Chondrocyte (in vitro differentiated cells): ENCODE measurements around the gene GDAP1L1. TPM values are rescaled to one million over a fixed set of nuclear protein-coding genes. Genes with fewer than 3 reads are reported as not detected.

Experiments used
- DNase-seq: peaks from one replicate; pipeline ENCODE4 v3.0.0; 2021; ENCODE audit warnings: mixed read lengths, low spot score
- H3K27ac Mint-ChIP-seq: one replicate; pipeline ENCODE4 v1.8.0; 2021; ENCODE audit warnings: mild to moderate bottlenecking, moderate library complexity, mixed read lengths; ENCODE audit not compliant: unreplicated experiment
- H3K27me3 Mint-ChIP-seq: 2 replicates; pipeline ENCODE4 v1.8.0; 2021; ENCODE audit warnings: low read depth, mixed read lengths
- H3K36me3 Mint-ChIP-seq: 2 replicates; pipeline ENCODE4 v1.8.0; 2021; ENCODE audit warnings: low read depth, mixed read lengths
- H3K4me1 Mint-ChIP-seq: 2 replicates; pipeline ENCODE4 v1.8.0; 2021; ENCODE audit warnings: low read depth, mild to moderate bottlenecking, mixed read lengths
- H3K4me3 Mint-ChIP-seq: one replicate; pipeline ENCODE4 v1.8.0; 2021; ENCODE audit warnings: mild to moderate bottlenecking, moderate library complexity, mixed read lengths; ENCODE audit not compliant: unreplicated experiment
- H3K9me3 Mint-ChIP-seq: 2 replicates; pipeline ENCODE4 v1.8.0; 2021; ENCODE audit warnings: low read depth, mixed read lengths
- CTCF ChIP-seq: fragments of 200-600 bp; sonication (generic); IDR thresholded peaks from 2 replicates; pipeline ENCODE4 v1.5.0; 2021; ENCODE audit warnings: antibody characterized with exemption, mild to moderate bottlenecking, moderate library complexity
- long read RNA-seq: library from polyadenylated mRNA; stranded (forward); transcript quantifications from one replicate; pipeline ENCODE4 v2.0.0, GENCODE V29; 2021
- total RNA-seq: library from RNA; stranded (reverse); gene quantifications from 3 replicates; pipeline ENCODE4 v1.2.1, GENCODE V29; 2021

GDAP1L1 gene
- not detected in 3 replicates for total RNA-seq
- long read RNA-seq, result 0 reads

- H3K27ac Mint-ChIP-seq, result no peak within 1 kb of the TSS
- peaks cover 12% of the 10 kb centered on the region for H3K27me3 Mint-ChIP-seq
- no peak for DNase-seq
- H3K36me3 Mint-ChIP-seq, result no peaks in the 10 kb centered on the region
- peaks cover 11% of the 10 kb centered on the region for H3K4me1 Mint-ChIP-seq
- no peak for TF ChIP-seq CTCF
- peak within 1 kb of the TSS; percentile 46 for H3K4me3 Mint-ChIP-seq
- H3K9me3 Mint-ChIP-seq, result no peaks in the 10 kb centered on the region
Observed at GRCh38 chr20:44247131-44247571, at the start of gene GDAP1L1. Gene GDAP1L1 (plus strand): TSS chr20:44247308. CDS start chr20:44247335, 27 bp downstream.

- peaks cover 42% of the 10 kb centered on the region for H3K4me1 Mint-ChIP-seq
Observed at GRCh38 chr20:44198872-44199271, 48.2 kb upstream of the GDAP1L1 start.

GRCh38 chr20:44199877-44200276 lies 47.2 kb upstream of the GDAP1L1 start:
- peak overlapping the region; percentile 69 for H3K27ac Mint-ChIP-seq

More at GRCh38 chr20:44198872-44199271, 48.2 kb upstream of the GDAP1L1 start:
- Mint-ChIP-seq H3K27ac (no peak overlapping the region), H3K4me3 (no peak overlapping the region), H3K27me3 (no peaks in the 10 kb centered on the region), H3K36me3 (peaks cover 38% of the 10 kb centered on the region), H3K9me3 (no peaks in the 10 kb centered on the region)
- no peak for TF ChIP-seq CTCF
- DNase-seq, result no peak

GRCh38 chr20:44200371-44200770 lies 46.7 kb upstream of the GDAP1L1 start:
- Mint-ChIP-seq H3K4me1 (peaks cover 56% of the 10 kb centered on the region), H3K36me3 (peaks cover 40% of the 10 kb centered on the region), H3K4me3 (no peak overlapping the region), H3K9me3 (no peaks in the 10 kb centered on the region), H3K27me3 (no peaks in the 10 kb centered on the region), H3K27ac (peak overlapping the region; percentile 69)
- DNase-seq, result no peak
- TF ChIP-seq CTCF, result no peak

More at GRCh38 chr20:44199877-44200276, 47.2 kb upstream of the GDAP1L1 start:
- no peak for TF ChIP-seq CTCF
- DNase-seq, result no peak
- Mint-ChIP-seq H3K27me3 (no peaks in the 10 kb centered on the region), H3K36me3 (peaks cover 40% of the 10 kb centered on the region), H3K4me1 (peaks cover 52% of the 10 kb centered on the region), H3K9me3 (no peaks in the 10 kb centered on the region), H3K4me3 (no peak overlapping the region)

- no peak overlapping the region for H3K4me3 Mint-ChIP-seq
- no peak overlapping the region for H3K27ac Mint-ChIP-seq
- no peak for DNase-seq
- peaks cover 57% of the 10 kb centered on the region for H3K4me1 Mint-ChIP-seq
- H3K9me3 Mint-ChIP-seq, result no peaks in the 10 kb centered on the region
- peaks cover 38% of the 10 kb centered on the region for H3K36me3 Mint-ChIP-seq
- H3K27me3 Mint-ChIP-seq, result no peaks in the 10 kb centered on the region
- TF ChIP-seq CTCF, result no peak
Observed at GRCh38 chr20:44200983-44201382, 46.1 kb upstream of the GDAP1L1 start.
